ENCODE data around the gene TOR1B.
"Not testable (repeated sequence)": the region's sequence is repeated elsewhere in the genome, so short reads cannot be mapped to it uniquely, and the experiment has no call there.

Gene TOR1B

GRCh38 chr9:129776096-129776495 lies 26.9 kb upstream of the TOR1B start:
- DNase-seq (ENCODE audit: insufficient read length, low spot score); FAIRE-seq: not testable (repeated sequence)

DNA sequence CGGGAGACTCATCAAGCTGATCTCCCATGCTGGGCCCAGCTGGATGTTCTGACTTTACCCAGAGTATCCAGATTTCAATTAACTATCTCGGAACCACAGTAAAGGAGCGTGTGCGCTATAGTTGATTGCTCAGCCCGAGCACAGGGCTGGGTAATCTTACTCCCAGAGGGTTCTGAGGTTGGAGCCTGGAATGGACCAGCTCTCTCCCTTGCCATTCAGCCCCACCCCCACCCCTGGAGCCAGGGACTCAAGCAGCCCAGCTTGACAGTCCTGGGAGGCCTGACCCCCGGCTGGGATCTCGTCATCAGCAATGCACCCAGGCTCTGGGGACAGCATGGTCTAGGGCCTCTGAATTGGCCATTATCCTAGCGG lies 26.4 kb upstream of the TOR1B start:
- FAIRE-seq (no peak), DNase-seq (ENCODE audit: insufficient read length, low spot score) (no peak)

DNA sequence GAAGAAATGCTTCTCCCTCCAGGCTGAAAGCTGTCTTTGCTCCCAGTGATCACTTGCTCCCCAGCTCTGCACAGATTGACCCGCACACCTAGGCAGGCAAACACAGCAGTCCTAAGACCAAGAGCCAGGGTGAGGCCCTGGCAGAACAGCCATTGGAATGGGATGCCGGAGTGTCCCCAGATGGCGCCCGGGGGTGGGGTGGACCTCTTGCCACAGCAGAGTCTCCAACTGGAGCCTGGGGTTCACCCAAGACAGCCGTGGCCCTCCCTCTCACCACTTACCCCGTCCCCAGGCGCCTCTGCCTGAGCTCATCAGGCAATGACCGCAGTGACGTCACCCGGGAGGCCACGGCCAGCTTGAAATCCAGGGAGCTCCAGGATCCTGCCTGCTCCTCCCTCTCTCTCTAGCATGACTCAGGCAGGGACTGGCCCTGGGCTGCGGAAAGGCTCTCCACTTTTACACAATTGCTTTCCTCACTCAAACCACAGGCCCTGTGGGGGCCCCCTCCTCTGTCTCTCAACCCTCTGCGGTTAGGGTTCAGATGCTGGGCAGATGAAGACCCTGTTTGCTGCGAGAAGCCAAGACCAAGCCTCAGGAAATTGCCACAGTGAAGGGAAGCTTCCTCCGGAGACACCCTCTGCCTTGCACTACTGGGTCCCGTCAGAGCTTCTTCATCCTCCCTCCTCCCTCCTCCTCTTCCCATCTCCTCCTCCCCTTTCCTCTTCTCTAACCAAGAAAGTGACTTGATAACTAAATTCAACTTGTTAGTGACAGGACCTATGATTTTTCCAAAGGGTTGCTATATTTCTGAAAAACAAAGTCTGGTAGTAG lies 25.8 kb upstream of the TOR1B start:
- FAIRE-seq (no peak), DNase-seq (ENCODE audit: insufficient read length, low spot score) (no peak)

GRCh38 chr9:129777769-129778130 lies 25.2 kb upstream of the TOR1B start:
- no peak for DNase-seq (ENCODE audit: insufficient read length, low spot score)
- FAIRE-seq = no peak

DNA sequence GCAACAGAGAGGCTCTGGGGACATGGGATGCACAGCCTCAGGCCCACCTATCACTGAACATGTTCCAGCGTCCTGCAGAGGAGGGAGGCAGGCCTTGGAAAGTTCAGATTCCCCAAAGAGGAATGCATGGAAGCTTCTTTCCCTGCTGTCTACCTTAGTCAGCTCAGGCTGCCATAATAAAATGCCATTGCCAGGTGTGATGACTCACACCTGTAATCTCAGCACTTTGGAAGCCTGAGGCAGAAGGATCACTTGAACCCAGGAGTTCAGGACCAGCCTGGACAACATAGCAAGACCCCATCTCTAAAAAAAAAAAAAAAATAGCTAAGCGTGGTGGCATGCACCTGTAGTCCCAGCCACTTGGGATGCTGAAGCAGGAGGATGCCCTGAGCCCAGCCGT lies 24.5 kb upstream of the TOR1B start:
- DNase-seq (ENCODE audit: insufficient read length, low spot score) = no peak
- no peak for FAIRE-seq

- FAIRE-seq (no peak), DNase-seq (ENCODE audit: insufficient read length, low spot score) (no peak)
These were observed 23.3 kb upstream of the TOR1B start for GRCh38 chr9:129779560-129780190.

DNA sequence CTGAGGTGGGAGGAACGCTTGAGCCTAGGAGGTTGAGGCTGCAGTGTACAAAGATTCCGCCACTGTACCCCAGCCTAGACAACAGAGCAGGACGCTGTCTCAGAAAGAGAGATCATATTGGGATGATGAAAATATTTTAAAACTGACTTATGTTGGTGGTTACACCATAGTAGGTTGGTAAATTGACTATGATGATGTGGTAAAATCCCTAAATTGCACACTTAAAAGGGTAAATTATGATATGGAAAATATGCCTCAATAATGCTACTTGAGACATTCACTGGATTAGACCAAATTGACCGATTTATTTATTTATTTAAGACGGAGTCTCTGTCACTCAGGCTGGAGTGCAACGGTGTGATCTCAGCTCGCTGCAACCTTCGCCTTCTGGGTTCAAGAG lies 21.9 kb upstream of the TOR1B start:
- no peak for FAIRE-seq
- no peak for DNase-seq (ENCODE audit: insufficient read length, low spot score)

DNA sequence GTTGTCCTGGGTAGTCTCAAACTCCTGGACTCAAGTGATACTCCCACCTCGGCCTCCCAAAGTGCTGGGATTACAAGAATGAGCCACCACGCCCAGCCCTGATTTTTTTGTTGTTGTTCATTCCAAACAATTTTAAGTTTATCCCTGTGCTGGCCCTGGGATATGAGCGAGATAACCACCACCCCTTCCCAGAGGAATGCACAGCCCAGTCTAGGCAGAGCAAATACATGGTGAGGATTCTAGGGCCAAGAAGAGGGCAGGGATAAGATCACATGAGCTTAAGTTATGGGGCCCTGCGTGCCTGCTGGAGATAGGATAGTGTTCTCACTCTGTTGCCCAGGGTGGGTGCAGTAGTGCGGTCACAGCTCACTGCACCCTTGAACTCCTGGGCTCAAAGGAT lies 21.0 kb upstream of the TOR1B start:
- no peak for DNase-seq (ENCODE audit: insufficient read length, low spot score)
- no peak for FAIRE-seq

GRCh38 chr9:129783516-129784361 lies 19.2 kb upstream of the TOR1B start:
- FAIRE-seq = peak; percentile 93
- peak; percentile 80 for DNase-seq (ENCODE audit: insufficient read length, low spot score)

- DNase-seq (ENCODE audit: insufficient read length, low spot score); FAIRE-seq: not testable (repeated sequence)
These were observed 18.0 kb upstream of the TOR1B start for GRCh38 chr9:129784970-129785369.

DNA sequence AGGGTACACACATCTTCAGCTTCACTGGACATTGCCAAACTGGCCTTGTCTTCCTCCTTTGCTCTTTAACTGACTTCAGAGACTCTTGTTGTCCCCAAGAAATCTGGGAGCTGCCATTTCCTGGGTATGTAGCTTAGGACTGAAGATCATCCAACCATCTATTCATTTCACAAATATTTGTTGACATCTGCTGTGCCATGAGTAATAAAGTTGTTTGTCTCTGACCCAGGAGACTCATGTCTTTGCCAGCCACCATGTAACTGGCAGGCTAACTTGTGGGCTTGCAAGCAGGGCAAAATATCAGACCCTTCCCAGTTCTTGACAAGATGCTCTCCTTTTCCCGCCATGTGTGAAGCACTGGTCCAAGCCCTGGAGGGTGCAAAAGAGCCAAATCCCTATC lies 17.1 kb upstream of the TOR1B start:
- FAIRE-seq (no peak), DNase-seq (ENCODE audit: insufficient read length, low spot score) (no peak)

- no peak for DNase-seq (ENCODE audit: insufficient read length, low spot score)
- no peak for FAIRE-seq
These were observed 16.5 kb upstream of the TOR1B start for GRCh38 chr9:129786481-129786880.

GRCh38 chr9:129794549-129794948 lies 8.4 kb upstream of the TOR1B start:
- FAIRE-seq = no peak
- no peak for DNase-seq (ENCODE audit: insufficient read length, low spot score)

GRCh38 chr9:129796029-129796428 lies 7.0 kb upstream of the TOR1B start:
- not testable (repeated sequence) for FAIRE-seq; DNase-seq (ENCODE audit: insufficient read length, low spot score)

DNA sequence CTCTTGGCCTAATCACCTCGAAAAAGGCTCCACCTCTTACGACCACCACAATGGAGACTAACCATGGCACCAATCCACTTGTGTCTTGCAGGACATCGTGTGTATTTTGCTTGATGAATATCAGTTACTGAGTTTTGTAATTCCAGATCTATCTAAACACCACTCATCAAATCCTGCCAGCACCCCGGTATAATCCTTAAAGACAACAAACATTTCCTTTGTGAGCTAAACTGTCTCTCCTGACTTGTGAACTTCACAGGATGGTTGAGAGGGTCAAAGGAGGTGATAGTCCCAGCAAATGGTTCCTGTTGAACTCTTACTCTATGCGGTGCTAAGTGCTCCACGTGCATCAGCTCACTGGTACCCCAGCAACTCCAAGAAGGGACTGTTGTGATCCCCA lies 4.0 kb upstream of the TOR1B start:
- no peak for FAIRE-seq

GRCh38 chr9:129801504-129801903 lies 1.5 kb upstream of the TOR1B start:
- no peak for FAIRE-seq
- no peak for DNase-seq (ENCODE audit: insufficient read length, low spot score)

More for the DNA sequence above, 4.0 kb upstream of the TOR1B start:
- no peak for DNase-seq (ENCODE audit: insufficient read length, low spot score)

DNA sequence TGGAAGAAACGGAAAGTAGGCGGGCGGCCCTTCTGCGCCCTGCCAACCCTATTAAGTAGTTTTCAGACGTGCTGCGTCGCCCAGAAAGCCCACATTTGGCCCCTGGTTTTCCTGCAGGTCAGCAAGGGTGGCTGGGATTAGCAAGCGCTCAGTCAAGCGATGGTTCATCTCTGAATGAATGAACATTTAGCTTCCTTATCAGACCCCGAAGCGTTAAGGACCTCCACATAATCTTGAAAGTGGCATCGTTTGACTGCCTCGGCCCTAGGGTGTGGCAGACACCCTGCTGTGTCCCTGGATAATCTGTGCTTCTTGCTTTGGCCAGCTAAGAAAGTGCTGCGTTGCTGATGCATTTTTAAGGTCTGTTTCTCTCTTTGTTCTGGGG lies 684 bp downstream of the TOR1B start:
- no peak for DNase-seq (ENCODE audit: insufficient read length, low spot score)

GRCh38 chr9:129806061-129806460 lies 3.1 kb downstream of the TOR1B start:
- DNase-seq (ENCODE audit: insufficient read length, low spot score) (no peak), FAIRE-seq (no peak)

More for the DNA sequence above, 684 bp downstream of the TOR1B start:
- no peak for FAIRE-seq

- FAIRE-seq = no peak
- no peak for DNase-seq (ENCODE audit: insufficient read length, low spot score)
These were observed 6.4 kb downstream of the TOR1B start for GRCh38 chr9:129809346-129809745.

DNA sequence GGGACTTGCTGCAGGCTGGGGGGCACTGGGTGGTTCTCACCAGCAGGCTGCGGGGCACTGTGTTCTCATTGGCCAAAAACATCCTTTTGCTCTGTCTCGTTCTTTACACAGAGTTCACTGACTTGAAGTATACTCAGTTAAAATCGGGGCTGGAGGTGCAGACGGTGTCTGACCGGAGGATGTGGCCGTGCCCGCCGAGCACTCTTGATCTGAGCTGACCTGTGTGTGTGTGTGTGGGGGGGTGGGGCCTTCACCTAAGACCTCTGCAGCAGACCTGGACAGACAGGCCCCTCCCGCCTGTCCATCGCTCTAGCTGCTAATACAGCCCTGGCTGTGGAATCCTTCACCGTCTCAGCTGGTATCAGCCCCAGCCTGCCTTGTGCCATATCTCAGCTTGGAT lies 7.1 kb downstream of the TOR1B start:
- DNase-seq (ENCODE audit: insufficient read length, low spot score) = no peak
- FAIRE-seq = no peak

DNA sequence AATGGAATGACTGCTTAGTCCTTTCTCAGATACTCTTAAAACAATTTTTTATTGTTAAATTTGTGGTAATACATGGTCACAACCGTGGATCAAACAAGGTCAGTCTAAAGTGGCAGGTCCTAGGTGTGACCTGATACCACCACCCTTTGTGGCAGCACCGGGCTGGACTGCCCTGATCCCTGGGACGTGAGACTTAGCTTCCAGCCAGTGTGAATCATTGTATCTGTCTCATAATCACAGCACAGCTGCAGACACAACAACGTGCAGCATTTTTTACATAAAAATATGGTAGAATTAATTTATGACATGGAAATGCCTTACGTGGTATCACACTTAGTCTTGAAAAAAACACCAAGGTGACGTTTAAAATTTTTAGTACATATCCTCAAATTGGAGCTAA lies 7.8 kb downstream of the TOR1B start:
- FAIRE-seq (no peak), DNase-seq (ENCODE audit: insufficient read length, low spot score) (no peak)

- DNase-seq (ENCODE audit: insufficient read length, low spot score) (no peak), FAIRE-seq (no peak)
These were observed 9.0 kb downstream of the TOR1B start for GRCh38 chr9:129811967-129812363.

All from GM19239 (cell line).